IPS DF 4.7 (cell line): ENCODE data around the gene NDUFA5.
"Not testable (repeated sequence)": the region's sequence is repeated elsewhere in the genome, so short reads cannot be mapped to it uniquely, and the experiment has no call there.

Experiments
- DNase-seq: peaks from one replicate; pipeline ENCODE4 v3.0.0-alpha.2; 2013; ENCODE audit warnings: low spot score; ENCODE audit errors: extremely low read depth

NDUFA5 gene

DNA sequence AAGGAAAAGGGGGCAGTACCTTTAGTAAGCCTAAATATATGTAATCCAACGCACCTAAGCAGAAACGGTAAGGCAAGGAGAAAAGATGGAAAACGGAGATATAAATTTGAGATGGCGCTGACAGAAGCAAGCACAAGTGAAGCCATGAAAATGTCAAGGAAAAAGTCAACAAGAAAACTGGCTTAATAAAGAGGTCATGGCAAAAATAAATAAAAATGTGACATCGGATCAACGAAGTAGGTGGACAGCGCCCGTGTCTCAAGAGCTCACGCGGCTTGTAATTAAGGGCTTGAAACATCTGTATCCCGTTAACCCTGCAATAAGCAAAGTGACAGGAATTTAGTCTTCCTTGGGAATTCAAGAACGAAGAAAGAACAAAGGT is 611 bp downstream of the NDUFA5 start:
- no peak for DNase-seq

DNA sequence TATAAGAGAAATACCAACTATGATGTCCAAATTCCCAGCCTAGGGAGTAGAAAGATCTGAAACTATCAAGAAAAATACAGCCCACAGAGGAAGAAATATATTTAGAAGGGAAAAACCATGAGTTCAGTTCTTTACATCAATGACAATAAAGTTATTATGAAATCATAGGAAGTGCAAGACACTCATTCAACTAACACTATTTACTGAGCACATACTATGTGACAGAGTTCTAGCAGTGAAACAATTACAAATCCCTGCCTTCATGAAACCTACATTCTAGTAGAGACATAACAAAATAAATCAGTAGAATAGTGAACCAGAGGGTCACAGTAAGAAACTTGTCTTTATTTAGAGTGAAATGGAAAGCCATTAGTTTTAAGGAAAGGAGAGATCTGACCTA is 2.1 kb downstream of the NDUFA5 start:
- DNase-seq, result no peak

DNA sequence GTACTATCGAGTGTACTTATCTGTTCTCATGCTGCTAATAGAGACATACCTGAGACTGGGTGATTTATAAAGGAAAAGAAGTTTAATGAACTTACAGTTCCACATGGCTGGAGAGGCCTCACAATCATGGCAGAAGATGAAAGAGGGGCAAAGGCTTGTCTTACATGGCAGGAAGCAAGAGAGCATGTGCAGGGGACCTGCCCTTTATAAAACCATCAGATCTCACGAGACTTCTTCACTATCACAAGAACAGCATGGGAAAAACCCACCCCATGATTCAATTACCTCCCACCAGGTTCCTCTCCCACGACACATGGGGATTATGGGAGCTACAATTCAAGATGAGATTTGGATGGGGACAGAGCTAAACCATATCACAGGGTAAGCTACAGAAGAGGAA is 4.5 kb downstream of the NDUFA5 start:
- DNase-seq, result no peak

DNA sequence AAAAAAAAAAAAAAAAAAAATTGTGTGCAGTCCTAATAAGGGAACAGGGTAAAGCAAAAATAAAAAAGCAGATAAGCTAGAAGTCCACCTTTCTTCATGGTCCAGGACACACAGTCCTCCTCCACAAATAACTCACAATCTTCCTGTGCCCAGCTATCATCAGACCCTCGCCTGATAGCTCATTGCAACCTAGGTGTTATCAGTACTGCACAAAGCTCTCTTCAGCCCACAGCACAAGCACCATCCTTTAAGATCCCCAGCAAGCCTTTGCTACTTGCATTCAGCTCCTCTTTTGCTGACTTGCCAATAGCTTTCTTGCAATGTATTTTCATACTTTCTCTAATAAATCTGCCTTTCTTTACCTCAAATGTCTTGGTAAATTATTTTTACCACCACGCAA is 5.0 kb downstream of the NDUFA5 start:
- DNase-seq, result no peak

DNA sequence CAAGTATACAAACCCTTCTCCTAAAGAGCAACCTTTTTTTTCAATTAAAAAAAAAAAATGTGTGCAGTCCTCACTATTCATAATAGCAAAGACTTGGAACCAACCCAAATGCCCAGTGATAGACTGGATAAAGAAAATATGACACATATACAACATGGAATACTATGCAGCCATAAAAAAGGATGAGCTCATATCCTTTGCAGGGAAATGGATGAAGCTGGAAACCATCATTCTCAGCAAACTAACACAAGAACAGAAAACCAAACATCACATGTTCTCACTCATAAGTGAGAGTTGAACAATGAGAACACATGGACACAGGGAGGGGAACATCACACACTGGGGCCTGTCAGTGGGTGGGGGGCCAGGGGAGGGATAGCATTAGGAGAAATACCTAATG is 5.5 kb downstream of the NDUFA5 start:
- DNase-seq, result not testable (repeated sequence)

DNA sequence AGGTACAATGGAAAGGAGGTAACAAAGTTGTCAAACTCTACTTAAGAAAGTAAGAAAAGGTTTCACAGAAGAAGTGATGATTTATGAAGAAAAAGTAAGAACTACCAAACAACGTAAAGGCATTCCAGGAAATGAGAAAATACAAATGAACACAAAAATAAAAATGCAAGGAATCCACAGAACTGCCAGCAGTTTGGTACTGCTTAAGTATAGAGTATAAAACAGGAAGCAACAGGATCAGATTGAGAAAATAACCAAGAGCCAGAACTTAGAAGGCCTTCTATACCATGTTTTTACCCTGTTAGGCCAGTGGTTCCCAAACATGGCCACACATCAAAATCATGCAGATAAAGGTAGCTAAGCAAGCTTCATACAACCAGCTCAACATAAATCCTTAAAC is 9.2 kb downstream of the NDUFA5 start:
- no peak for DNase-seq

DNA sequence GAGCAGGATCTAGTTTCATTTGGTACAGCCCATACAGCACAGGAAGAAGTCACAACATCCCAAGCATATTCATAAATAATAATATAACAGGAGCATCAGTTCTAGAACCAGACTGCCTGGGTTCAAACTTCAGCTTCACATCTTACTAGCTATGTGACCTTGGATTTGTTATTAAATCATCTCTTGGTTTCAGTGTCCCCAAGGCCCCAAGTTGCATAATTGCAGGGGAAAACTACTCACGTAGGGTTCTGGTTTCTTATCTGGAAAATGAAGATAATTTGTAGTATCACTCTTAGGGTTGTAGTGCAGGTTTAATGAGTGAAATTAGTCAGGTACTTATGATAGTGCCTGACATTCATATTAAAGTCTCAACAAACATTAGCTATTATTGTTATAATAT is 17.7 kb downstream of the NDUFA5 start:
- no peak for DNase-seq

DNA sequence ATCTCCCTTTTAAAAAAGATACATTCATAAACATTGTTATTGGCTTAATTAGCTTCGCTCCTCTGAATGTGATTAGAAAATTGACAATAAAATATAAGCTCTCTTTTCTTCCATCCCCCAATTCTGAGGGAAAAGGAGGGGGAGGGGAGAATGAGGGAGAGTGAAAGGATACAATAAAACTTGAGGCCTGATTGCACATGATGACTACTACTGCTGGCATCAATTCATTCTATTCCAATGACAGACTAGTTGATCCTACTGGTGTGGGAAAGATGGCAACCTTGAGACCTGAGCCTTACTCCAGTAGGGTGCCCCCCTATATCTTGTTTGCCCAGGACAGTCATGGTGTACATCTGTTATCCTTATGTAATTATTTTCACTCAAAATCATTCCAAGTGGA is 18.7 kb downstream of the NDUFA5 start:
- DNase-seq, result no peak

DNA sequence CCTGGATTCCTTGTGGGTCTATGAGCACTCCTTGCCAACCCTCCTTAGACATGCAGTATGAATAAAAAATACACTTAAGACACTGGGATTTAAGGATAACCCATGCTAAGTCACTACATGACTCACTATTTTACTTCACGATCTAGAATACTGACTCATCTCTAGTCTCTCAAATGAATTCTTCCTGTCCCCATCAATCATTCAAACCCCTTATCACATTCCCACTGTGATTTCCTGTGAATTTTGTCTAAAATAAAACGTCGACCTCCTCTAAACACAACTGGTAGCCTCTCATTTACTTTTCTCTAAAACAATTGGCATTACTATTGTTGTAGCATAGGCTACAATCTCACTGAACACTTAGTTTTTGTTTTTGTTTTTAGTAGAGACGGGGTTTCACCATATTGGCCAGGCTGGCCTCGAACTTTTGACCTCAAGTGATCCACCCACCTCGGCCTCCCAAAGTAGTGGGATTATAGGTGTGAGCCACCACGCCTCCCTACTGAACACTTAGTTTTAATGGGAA is 19.4 kb downstream of the NDUFA5 start:
- DNase-seq, result no peak

DNA sequence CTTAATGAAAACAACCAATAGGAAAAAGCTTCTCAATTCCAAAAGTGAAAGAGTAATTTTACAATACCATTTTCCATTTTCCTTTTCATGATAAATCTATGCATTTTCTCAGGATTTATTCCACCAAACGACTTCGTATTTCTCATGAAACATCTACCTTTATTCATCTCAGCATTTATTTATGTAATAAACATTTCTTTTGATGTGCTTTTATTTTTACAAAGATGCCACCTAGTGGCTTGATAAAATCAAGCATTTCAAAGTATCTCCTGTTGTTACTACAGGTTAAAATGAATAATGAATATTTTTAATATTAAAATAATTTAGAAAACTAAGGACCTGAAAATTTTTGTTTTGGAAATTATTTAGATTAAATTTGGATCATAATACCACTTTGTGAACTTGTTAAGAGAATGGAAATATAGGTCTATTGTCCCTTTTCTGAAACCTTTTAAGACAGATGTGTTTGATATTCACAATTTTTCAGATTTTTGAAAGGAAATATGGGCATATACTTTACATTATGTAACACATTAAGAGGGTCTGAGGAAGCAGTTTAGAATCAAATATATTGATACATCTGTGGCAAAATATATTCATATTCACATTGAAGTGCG is 20.5 kb downstream of the NDUFA5 start:
- DNase-seq, result no peak

DNA sequence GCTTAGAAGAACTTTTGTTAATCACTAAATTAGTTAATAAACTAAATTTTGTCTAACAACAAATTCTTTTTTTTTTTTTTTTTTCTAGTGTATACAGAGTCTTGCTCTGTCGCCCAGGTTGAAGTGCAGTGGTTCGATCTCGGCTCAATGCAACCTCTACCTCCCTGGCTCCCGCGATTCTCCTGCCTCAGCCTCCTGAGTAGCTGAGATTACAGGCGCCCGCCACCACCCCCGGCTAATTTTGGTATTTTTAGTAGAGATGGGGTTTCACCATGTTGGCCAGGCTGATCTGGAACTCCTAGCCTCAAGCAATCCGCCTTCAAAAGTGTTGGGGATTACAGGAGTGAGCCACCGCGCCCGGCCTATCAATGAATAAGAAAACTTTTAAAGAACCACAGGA is 22.1 kb downstream of the NDUFA5 start:
- no peak for DNase-seq

DNA sequence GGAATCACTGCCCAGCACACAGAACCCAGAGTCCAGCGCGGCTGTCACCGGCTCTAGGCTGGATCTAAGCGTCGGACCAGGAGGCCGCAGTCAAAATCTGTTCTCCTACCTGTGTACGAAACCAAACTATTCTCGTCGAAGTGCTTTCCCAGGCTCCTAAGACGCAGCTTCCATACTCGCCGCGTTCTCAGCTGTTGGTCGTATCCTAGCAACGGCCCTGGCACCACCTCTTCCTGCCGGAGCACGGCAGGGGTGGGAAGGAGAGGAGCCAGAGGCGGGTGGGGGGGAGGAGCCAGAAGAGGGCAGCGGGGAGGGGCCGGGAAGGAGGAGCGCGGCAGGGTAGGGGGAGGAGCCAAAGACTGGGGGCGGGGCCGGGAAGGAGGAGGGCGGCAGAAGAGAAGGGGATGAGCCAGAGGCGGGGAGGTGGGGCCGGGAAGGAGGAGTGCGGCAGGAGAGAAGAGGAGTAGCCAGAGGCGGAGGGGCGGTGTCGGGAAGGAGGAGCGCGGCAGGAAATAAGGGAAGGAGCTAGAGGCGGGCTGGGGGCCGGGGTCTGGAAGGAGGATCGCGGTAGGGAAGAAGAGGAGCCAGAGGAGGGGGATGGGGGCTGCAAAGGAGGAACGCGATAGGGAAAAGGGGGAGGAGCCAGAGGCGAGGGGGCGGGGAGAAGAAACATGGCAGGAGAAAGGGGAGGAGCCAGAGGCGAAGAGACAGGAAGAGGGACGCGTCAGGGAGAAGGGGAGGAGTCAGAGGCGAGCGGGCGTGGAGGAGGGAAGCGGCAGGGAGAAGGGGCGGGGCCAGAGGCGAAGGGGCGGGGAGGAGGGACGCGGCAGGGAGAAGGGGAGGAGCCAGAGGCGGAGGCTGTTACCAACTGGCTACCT is 23.0 kb downstream of the NDUFA5 start, which contains the start of gene IQUB:
Gene IQUB, minus strand, starts transcription at position 213 of the 878 bp plus-strand sequence. CDS start 22,255 bp downstream, outside the sequence.
- no peak for DNase-seq

DNA sequence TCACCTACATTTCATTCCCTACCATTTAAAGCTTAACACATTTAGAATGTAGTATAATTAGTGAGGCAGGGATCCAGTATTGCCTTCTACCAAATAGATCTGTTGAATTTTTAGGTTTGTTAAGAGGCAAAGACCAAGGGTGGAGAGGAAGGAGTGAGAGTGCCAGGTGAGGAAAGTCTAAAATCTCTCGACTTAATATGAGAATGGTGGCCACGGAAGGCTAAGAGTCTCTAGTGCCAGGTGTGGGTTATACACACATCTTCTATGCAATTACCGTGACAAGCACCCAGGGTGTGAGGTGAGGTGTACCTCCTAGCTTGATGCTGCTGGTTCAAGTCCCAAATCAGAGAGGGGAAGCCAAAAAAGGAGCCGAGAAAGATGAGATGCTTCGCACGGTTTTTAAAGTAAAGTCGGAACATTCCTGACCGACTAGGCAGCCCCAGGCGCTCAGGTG is 23.7 kb downstream of the NDUFA5 start:
- DNase-seq, result no peak

DNA sequence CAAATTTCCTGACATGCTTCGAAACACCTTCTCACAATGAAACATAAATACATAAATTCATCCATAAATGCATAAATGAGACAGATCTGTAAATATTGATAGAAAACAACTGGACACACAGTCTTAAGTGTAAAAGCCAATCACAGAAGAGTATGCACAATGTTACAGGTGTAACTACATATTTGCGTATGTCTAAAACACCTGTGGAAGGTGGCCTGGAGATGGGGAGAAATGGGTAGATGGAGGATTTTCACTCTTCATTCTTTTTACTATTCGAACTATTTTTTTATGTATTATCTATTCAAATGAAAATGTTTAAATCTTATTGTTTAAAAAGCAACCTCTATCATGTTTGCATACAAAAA is 24.1 kb downstream of the NDUFA5 start:
- no peak for DNase-seq

DNA sequence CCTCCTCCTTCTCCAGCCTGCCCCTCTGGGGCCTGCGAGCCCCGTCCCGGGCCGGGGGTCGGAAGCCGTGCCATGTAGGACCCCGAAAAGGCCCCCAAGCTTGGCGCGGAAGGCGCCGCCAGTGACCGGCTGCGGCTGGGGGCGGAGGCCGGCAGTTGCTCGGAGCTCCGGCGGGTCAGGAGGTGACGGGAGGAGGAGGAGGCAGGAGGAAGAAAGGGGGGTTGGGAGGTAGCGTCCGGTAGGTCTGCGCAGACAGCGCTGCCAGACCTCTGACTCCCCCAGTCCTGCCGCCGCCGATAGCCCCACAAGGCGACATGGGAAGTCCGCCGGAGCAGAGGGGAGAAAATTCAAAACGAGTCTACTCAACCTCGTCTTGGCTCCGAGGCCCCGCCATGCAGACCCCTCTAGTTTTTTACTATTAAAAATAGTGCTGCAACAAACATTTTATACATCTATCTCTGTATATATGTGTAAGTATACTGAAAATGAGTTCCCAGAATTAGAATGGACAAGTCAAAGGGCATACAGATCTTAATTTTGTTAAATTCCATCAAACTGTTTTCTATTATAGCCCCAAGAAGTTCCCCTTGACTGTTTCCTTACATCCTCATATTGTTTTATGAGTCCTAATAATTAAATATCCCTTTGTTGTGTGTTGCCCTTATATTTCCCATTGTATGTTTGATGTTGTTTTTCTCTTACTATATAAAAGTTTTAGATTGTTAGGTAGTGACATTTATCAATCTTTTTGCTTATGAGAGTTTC is 24.6 kb downstream of the NDUFA5 start:
- DNase-seq, result not testable (repeated sequence)

DNA sequence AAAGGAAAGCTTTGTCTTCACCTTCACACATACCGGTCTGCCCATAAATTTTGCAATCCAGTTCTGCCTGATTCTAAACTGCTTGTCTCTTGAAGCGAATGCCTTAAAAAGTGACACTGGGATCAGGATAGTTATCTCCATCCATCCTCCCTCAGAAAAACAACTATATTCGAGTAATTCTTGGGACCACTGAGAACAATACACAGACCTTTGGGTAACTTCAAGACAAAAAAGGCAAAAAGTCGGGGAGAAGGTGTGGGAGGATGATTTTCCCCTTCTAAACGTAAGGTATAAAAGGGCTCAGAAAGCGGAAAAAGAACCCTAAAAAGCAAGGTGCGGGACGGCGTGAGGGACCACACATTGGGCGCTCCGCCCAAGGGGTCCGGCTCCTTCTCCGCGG is 25.3 kb downstream of the NDUFA5 start:
- not testable (repeated sequence) for DNase-seq

DNA sequence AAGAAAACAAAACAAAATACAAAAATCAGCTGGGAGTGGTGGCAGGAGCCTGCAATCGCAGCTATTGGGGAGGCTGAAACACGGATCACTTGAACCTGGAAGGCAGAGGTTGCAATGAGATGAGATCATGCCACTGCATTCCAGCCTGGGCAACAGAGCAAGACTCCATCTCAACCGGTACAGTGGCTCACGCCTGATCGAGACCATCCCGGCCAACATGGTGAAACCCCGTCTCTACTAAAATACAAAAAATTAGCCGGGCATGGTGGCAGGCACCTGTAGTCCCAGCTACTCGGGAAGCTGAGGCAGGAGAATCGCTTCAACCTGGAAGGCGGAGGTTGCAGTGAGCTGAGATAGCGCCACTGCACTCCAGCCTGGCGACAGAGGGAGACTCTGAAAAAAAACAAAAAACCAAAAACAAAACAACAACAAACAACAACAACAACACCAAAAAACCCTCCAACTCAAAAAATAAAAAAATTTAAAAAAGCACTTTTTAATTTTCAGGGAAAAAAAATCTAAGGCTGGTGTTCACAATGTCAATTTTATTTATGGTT is 27.5 kb downstream of the NDUFA5 start:
- not testable (repeated sequence) for DNase-seq

DNA sequence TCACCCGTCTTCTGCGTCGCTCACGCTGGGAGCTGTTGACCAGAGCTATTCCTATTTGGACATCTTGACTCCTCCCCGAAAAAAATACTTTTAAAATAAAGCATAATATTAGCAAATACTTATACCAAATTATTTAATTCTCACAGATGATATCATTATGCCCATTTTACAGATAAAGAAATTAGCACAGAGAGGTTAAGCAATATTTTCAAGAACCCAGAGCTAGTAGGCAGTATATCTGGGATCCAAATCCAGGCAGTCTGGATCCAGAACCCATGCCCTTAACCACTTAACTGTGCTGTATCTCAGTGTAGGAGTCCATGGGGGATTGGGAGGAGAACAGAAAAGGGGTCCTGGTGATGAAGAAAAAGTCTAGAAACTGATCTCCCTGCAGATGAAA is 29.4 kb downstream of the NDUFA5 start:
- no peak for DNase-seq

DNA sequence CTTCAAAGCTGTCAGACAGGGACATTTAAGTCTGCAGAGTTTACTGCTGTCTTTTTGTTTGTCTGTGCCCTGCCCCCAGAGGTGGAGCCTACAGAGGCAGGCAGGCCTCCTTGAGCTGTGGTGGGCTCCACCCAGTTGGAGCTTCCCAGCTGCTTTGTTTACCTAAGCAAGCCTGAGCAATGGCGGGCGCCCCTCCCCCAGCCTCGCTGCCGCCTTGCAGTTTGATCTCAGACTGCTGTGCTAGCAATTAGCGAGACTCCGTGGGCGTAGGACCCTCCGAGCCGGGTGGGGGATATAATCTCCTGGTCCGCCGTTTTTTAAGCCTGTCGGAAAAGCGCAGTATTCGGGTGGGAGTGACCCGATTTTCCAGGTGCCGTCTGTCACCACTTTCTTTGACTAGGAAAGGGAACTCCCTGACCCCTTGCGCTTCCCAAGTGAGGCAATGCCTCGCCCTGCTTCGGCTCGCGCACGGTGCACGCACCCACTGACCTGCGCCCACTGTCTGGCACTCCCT is 29.8 kb downstream of the NDUFA5 start:
- not testable (repeated sequence) for DNase-seq

DNA sequence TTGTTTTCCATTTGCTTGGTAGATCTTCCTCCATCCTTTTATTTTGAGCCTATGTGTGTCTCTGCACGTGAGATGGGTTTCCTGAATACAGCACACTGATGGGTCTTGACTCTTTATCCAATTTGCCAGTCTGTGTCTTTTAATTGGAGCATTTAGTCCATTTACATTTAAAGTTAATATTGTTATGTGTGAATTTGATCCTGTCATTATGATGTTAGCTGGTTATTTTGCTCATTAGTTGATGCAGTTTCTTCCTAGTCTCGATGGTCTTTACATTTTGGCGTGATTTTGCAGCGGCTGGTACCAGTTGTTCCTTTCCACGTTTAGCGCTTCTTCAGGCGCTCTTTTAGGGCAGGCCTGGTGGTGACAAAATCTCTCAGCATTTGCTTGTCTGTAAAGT is 31.1 kb downstream of the NDUFA5 start:
- DNase-seq, result not testable (repeated sequence)

DNA sequence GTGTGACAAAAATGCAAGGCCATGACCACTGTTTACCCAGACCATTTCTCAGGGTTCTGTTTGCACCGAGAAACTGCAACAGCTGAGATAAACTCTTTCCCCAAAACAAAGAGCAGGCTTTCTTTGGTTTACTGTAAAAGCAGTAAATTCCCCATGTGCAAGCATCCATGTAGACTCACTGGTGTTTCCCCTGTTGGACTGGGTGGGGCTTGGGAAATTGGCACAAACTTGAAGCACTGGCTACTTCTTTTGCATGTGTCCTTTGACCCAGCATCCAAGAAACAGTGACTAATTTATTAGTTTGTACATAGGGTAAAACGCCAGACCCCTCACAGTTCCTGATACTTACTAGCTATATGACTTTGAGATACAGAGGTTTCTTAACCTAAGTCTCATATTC is 35.6 kb downstream of the NDUFA5 start:
- DNase-seq, result no peak
